Esophagus squamous epithelium (tissue), 5 donors: ENCODE results near the gene C18orf63. TPM values are rescaled to one million over a fixed set of nuclear protein-coding genes. Genes with fewer than 3 reads are reported as not detected.

ENCODE experiments used
- DNase-seq: peaks from one replicate; lab custom pipeline; 2025; lab: John Stamatoyannopoulos, UW
- H3K27ac ChIP-seq, 4 donors: fragments of 200-600 bp; sonication (generic); one replicate each; pipeline ENCODE4 v1.5.1; 2016 to 2019; ENCODE audit warnings: mild to moderate bottlenecking in 1 of 4
- H3K27me3 ChIP-seq, 4 donors: fragments of 200-600 bp; sonication (generic); 1 replicate in 3 of 4; 2 replicates in 1 of 4; pipeline versions ENCODE4 v1.5.1 to v1.6.0; 2017 to 2021; ENCODE audit warnings: antibody characterized with exemption in 1 of 4
- H3K36me3 ChIP-seq, 3 donors: fragments of 200-600 bp; sonication (generic); one replicate each; pipeline ENCODE4 v1.5.1; 2016 to 2019
- H3K4me1 ChIP-seq, 3 donors: fragments of 200-600 bp; sonication (generic); one replicate each; pipeline ENCODE4 v1.5.1; 2017 to 2019
- H3K4me3 ChIP-seq, 4 donors: fragments of 200-600 bp; sonication (generic); 1 replicate in 3 of 4; 2 replicates in 1 of 4; pipeline ENCODE4 v1.5.1; 2016 to 2019; ENCODE audit warnings: mild to moderate bottlenecking in 2 of 4, moderate library complexity in 1 of 4
- H3K9me3 ChIP-seq, 3 donors: fragments of 200-600 bp; sonication (generic); one replicate each; pipeline ENCODE4 v1.5.1; 2016 to 2019
- CTCF ChIP-seq, 6 experiments: fragments of 450-650 bp in 4 of 6; fragments of 200-600 bp in 2 of 6; sonication (generic) in 2 of 6; IDR thresholded peaks; one replicate each; pipeline ENCODE4 v1.5.1; 2016 to 2019; ENCODE audit warnings: antibody characterized with exemption in 6 of 6, mild to moderate bottlenecking in 4 of 6, moderate library complexity in 4 of 6
- POLR2A ChIP-seq, 4 donors: fragments of 450-650 bp; IDR thresholded peaks; one replicate each; pipeline ENCODE4 v1.6.1; 2017; ENCODE audit warnings: antibody characterized with exemption in 4 of 4, mild to moderate bottlenecking in 4 of 4, moderate library complexity in 3 of 4
- WGBS, 2 donors: methylation state at CpG; one replicate each; pipeline ENCODE4 v1.1.5; 2018; 5-methylcytosine and 5-hydroxymethylcytosine counted together
- intact Hi-C: fragments of 100-400 bp; cut with DNase I; formaldehyde crosslinking; loops from one replicate; pipeline ENCODE4 v1.15.0; 2022
- total RNA-seq, 4 donors: library from RNA; depleted of rRNA; stranded (reverse); fragments of >200 nt; gene quantifications; one replicate each; pipeline ENCODE4 v1.1.0, GENCODE V29; 2016
- donor health status: DM: yes; HTN: yes; CAD: no.

Gene C18orf63
- total RNA-seq, 4 donors from 2014 or later: not detected

GRCh38 chr18:74390900-74391299, 75.3 kb downstream of the C18orf63 start:
- intact Hi-C loops: no loop called here
- Histone ChIP-seq H3K27ac (no peak overlapping the region), H3K4me3 (no peak overlapping the region), H3K36me3 (no peaks in the 10 kb centered on the region), H3K27me3 (peaks cover 0 to 5% (median 0%) of the 10 kb centered on the region in 4 donors), H3K9me3 (no peaks in the 10 kb centered on the region), H3K4me1 (no peaks in the 10 kb centered on the region)
- no peak for TF ChIP-seq POLR2A (IDR thresholded peaks at IDR 0.05)
- TF ChIP-seq CTCF (IDR thresholded peaks at IDR 0.05): no peak
- no peak for DNase-seq
- 77 to 84% methylated on average over 3 of the region's 3 CpGs for WGBS, 2 donors

- intact Hi-C loops: no loop called here
- Histone ChIP-seq H3K27me3 (peaks cover 0 to 5% (median 0%) of the 10 kb centered on the region in 4 donors), H3K9me3 (no peaks in the 10 kb centered on the region), H3K27ac (no peak overlapping the region), H3K4me3 (no peak overlapping the region), H3K36me3 (no peaks in the 10 kb centered on the region), H3K4me1 (no peaks in the 10 kb centered on the region)
- DNase-seq: no peak
- TF ChIP-seq CTCF (IDR thresholded peaks at IDR 0.05) (no peak), POLR2A (IDR thresholded peaks at IDR 0.05) (no peak)
- 63 to 95% methylated on average over 1 to 3 of the region's 4 CpGs for WGBS, 2 donors
Measured at GRCh38 chr18:74392323-74392722, 76.7 kb downstream of the C18orf63 start.

- no peaks in the 10 kb centered on the region for H3K9me3 ChIP-seq
- H3K36me3 ChIP-seq: no peaks in the 10 kb centered on the region
- WGBS, 2 donors: 80 to 84% methylated on average over 7 of the region's 7 CpGs
- H3K4me1 ChIP-seq: no peaks in the 10 kb centered on the region
- no peak overlapping the region for H3K4me3 ChIP-seq
- H3K27ac ChIP-seq: no peak overlapping the region
- no peak for DNase-seq
- TF ChIP-seq POLR2A (IDR thresholded peaks at IDR 0.05): no peak
- intact Hi-C loops: no loop called here
- H3K27me3 ChIP-seq: peaks cover 0 to 5% (median 0%) of the 10 kb centered on the region in 4 donors
Measured at GRCh38 chr18:74395006-74395405, 79.4 kb downstream of the C18orf63 start.

GRCh38 chr18:74395648-74396154, 80.1 kb downstream of the C18orf63 start:
- 77 to 84% methylated on average over 6 to 7 of the region's 9 CpGs for WGBS, 2 donors
- peak overlapping the region in 1 of 4 donors; percentile 16 for H3K27ac ChIP-seq
- intact Hi-C loops: no loop called here
- H3K36me3 ChIP-seq: no peaks in the 10 kb centered on the region
- no peaks in the 10 kb centered on the region for H3K9me3 ChIP-seq
- TF ChIP-seq CTCF (IDR thresholded peaks at IDR 0.05): no peak
- TF ChIP-seq POLR2A (IDR thresholded peaks at IDR 0.05): no peak
- no peaks in the 10 kb centered on the region for H3K4me1 ChIP-seq
- H3K27me3 ChIP-seq: peaks cover 0 to 5% (median 0%) of the 10 kb centered on the region in 4 donors
- DNase-seq: no peak
- no peak overlapping the region for H3K4me3 ChIP-seq

- DNase-seq: no peak
- TF ChIP-seq CTCF (IDR thresholded peaks at IDR 0.05) (no peak), POLR2A (IDR thresholded peaks at IDR 0.05) (no peak)
Measured at GRCh38 chr18:74396171-74397169, 80.8 kb downstream of the C18orf63 start.

More at GRCh38 chr18:74396171-74397169, 80.8 kb downstream of the C18orf63 start:
- no peaks in the 10 kb centered on the region for H3K9me3 ChIP-seq
- H3K36me3 ChIP-seq: no peaks in the 10 kb centered on the region
- peaks cover 0 to 5% (median 0%) of the 10 kb centered on the region in 4 donors for H3K27me3 ChIP-seq
- 58 to 64% methylated on average over 16 of the region's 16 CpGs for WGBS, 2 donors
- intact Hi-C loops: no loop called here
- no peaks in the 10 kb centered on the region for H3K4me1 ChIP-seq
- peak overlapping the region in 2 of 4 donors; percentile 16 to 26 for H3K27ac ChIP-seq
- H3K4me3 ChIP-seq: no peak overlapping the region
